GM12864 (cell line): ENCODE data around the gene EIF2AK2.
"Not testable (repeated sequence)": the region's sequence is repeated elsewhere in the genome, so short reads cannot be mapped to it uniquely, and the experiment has no call there.

Experiments
- DNase-seq: peaks from one replicate; pipeline ENCODE4 v3.0.0-alpha.2; 2011; ENCODE audit warnings: low read depth
- H3K4me3 ChIP-seq: 2 replicates; pipeline ENCODE4 v1.5.1; 2011; ENCODE audit warnings: mild to moderate bottlenecking, low read depth, low read length, control low read depth
- CTCF ChIP-seq: IDR thresholded peaks from 2 replicates; pipeline ENCODE4 v1.5.1; 2011; ENCODE audit warnings: low read depth, mild to moderate bottlenecking, moderate library complexity, low read length, control low read depth, inconsistent platforms; ENCODE audit errors: missing control alignments

Gene EIF2AK2

DNA sequence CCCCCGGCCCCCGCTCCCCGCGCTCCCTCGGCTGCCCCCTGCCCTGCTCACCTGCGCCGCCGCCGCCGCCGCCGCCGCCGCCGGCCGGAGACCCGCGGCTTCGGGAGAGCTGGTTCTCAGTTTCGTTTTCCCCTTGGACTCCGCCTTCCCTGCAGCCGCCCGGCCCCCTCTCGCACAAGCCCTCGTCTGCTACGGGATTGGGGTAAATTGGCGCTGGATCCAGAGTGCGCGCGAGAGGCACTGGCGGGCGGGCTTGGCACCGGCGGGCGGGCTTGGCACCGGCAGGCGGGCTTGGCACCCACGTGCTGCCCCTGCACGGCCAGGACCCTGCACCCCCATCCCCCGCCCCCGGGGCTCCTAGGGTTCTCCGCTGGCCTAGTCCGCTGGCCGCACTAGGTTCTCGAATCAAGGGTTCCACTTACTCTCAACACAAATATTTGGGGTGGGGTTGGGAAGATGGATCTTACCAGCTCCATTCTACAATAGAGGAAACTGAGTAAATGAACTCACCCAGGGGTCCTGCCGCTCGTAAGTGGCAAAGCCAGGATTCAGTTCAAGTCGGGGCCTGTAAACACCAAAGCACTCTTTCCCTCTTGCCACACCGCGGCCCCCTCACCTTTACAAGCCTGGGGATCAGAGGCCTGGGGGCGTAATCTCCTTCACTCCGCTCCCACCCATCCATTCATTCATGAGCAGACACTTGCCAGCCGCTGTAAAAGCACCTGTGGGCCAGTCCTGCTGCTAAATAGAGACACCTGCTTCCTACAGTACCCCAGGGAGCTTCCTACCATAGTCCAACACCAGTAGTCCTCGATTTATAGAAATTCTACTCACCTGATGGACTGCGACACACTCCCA lies at the start of gene EIF2AK2:
TSS of gene EIF2AK2 (minus strand) at position 124 of the 858 bp plus-strand sequence. CDS start 9,174 bp downstream, outside the sequence.
- no peak for TF ChIP-seq CTCF
- peak within 1 kb of the TSS; percentile 81 for H3K4me3 ChIP-seq
- peak; percentile 45 for DNase-seq

- H3K4me3 ChIP-seq, result no peak overlapping the region
- no peak for TF ChIP-seq CTCF
- DNase-seq, result no peak
These were observed 49.0 kb upstream of the EIF2AK2 start for GRCh38 chr2:37205689-37206341.

- DNase-seq, H3K4me3 ChIP-seq: not testable (repeated sequence)
These were observed 48.4 kb upstream of the EIF2AK2 start for GRCh38 chr2:37205071-37205661.

DNA sequence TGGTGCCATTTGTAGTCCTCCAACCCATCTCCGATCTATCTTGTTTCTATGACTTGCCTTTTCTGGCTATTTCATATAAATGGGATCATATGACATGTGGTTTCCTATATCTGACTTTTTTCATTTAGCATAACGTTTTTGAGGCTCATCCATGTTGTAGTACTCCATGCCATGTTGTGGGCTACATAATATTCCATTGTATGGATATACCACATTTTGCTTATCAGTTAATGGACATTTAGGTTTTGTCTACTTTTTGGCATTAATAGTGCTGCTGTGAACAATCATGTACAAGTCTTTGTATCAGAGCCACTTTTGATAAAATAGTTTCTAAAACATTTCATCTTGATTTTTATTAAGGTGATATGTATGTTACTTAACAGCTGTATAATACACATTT lies 46.9 kb upstream of the EIF2AK2 start:
- H3K4me3 ChIP-seq, result no peak overlapping the region
- no peak for DNase-seq
- TF ChIP-seq CTCF, result no peak

DNA sequence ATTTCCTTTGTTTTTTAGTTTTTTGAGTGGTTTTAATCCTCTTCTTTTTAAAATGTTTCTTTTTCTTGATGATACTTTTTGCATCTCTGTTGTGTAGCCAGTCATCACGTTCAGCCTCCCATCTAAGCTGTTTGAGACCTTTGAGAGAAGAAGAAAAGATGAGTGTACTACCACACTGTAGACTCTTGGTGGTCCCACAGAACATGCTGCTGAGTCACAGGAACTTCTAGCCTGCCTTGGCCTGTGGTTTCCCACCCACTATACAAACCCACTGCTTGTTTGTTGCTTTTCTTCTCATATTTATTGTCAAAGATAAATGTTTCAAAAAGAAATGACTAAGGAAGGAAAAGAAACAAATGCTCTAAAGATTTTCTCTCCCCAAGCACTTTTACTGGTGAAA lies 45.0 kb upstream of the EIF2AK2 start:
- DNase-seq, result no peak
- no peak for TF ChIP-seq CTCF
- no peak overlapping the region for H3K4me3 ChIP-seq

DNA sequence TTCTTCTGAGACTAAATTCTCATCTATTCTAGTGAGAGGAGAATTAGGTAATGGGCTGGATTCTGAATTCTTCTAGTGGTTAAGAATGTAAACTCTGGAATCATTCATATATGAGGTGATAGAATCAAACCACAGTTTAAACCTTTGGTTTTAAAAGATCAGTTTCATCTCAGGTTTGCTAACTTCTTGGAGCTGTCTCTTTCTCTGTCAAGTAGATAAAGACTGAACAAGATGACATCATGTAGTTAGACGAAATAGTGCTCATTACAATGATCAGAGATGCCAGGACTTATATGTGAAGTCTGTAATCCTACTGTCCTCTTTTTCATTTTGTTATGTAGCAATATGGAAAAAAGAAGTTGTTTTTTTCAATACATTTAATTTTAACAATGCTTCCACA lies 44.4 kb upstream of the EIF2AK2 start:
- TF ChIP-seq CTCF, result no peak
- H3K4me3 ChIP-seq, result no peak overlapping the region
- DNase-seq, result no peak

GRCh38 chr2:37198681-37199065 lies 41.9 kb upstream of the EIF2AK2 start:
- no peak for DNase-seq
- TF ChIP-seq CTCF, result no peak
- H3K4me3 ChIP-seq, result no peak overlapping the region
